ENCODE data around the gene IL16.

DNA sequence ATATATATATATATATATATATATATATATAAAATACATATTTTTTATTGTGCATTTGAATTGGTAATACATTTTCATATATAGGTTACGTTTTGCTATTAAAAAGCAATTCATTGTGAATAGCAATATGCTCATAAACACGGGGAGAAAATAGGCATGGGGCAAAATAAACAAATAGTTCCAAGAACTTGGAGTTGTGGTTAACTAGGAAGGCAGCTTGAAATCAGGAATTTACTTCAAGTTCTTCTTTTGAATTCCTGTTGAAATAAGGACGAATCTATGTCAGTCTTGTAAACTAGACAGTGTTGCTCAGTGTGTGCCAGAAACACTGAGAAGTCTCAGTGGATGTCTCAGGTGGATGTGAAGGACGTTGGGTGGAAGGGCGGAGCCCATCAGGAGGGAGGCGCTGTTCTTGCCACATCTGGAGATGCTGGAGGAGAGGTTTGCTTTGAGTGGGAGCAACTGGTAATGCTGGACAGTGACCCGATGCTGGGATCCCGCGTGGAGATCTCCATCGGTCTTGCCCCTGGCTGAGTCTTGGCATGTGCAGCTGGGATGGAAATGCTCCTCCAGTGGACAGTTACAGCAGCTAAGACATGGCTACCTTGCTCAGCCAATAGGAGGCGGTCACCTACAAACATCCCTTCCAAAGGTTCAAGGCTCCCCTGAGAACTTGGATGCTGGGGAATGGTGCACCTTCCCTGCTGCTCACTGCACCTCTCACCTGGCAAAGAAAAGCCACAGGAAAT, 2.5 kb downstream of the IL16 start:
- TF ChIP-seq CTCF (conservative IDR thresholded peaks at IDR 0.05; ENCODE audit: low read length) (no peak), EZH2phosphoT487 (IDR thresholded peaks at IDR 0.05; ENCODE audit: borderline replicate concordance, low read depth, low read length) (no peak)

Data from OCI-LY7 (cell line).